GM12891 (cell line): ENCODE results near the gene ADGRG1.

Source experiments
- DNase-seq: peaks from one replicate; pipeline ENCODE4 v3.0.0; 2011; ENCODE audit warnings: low spot score; ENCODE audit not compliant: insufficient read length
- FAIRE-seq: peaks from 2 replicates; lab custom pipeline; 2011; peaks lifted over from hg19 to GRCh38; lab: Jason Lieb, UNC
- PAX5 ChIP-seq: IDR thresholded peaks from 2 replicates; pipeline ENCODE4 v1.6.1; 2011; ENCODE audit warnings: low read length, moderate library complexity, mild to moderate bottlenecking; ENCODE audit not compliant: insufficient read depth, severe bottlenecking
- POLR2A ChIP-seq: IDR thresholded peaks from 2 replicates; pipeline ENCODE4 v1.6.1; 2011; ENCODE audit warnings: low read depth, low read length, control low read depth
- POLR2AphosphoS5 ChIP-seq: IDR thresholded peaks from 2 replicates; pipeline ENCODE4 v1.6.1; 2011; ENCODE audit warnings: low read depth, low read length, control low read depth
- POU2F2 ChIP-seq: IDR thresholded peaks from 2 replicates; pipeline ENCODE4 v1.6.1; 2011; ENCODE audit warnings: low read depth, mild to moderate bottlenecking, control low read depth, low read length, moderate library complexity
- SPI1 ChIP-seq: IDR thresholded peaks from 2 replicates; pipeline ENCODE4 v1.6.1; 2011; ENCODE audit warnings: low read depth, low read length, control low read depth
- TAF1 ChIP-seq: IDR thresholded peaks from 2 replicates; pipeline ENCODE4 v1.6.1; 2011; ENCODE audit warnings: low read depth, low read length, control low read depth

The ADGRG1 gene

GRCh38 chr16:57618296-57619132, 9.9 kb upstream of the ADGRG1 start:
- DNase-seq: no peak
- FAIRE-seq: no peak
- TF ChIP-seq POLR2AphosphoS5 (no peak), POU2F2 (no peak), POLR2A (no peak), PAX5 (no peak), TAF1 (no peak), SPI1 (no peak)

GRCh38 chr16:57619133-57619605, 9.3 kb upstream of the ADGRG1 start:
- DNase-seq (no peak), FAIRE-seq (no peak)
- no peak for TF ChIP-seq POU2F2
- no peak for TF ChIP-seq SPI1

GRCh38 chr16:57619606-57620334, 8.7 kb upstream of the ADGRG1 start:
- DNase-seq: no peak
- FAIRE-seq: no peak
- TF ChIP-seq TAF1 (no peak), POU2F2 (no peak), SPI1 (no peak), POLR2A (no peak), PAX5 (no peak), POLR2AphosphoS5 (no peak)

- no peak for FAIRE-seq
- no peak for TF ChIP-seq SPI1
- no peak for DNase-seq
Measured at GRCh38 chr16:57620335-57621231, 7.8 kb upstream of the ADGRG1 start.

- DNase-seq (no peak), FAIRE-seq (no peak)
- no peak for TF ChIP-seq POLR2AphosphoS5
- no peak for TF ChIP-seq POLR2A
- TF ChIP-seq TAF1: no peak
- no peak for TF ChIP-seq POU2F2
- TF ChIP-seq PAX5: no peak
- no peak for TF ChIP-seq SPI1
Measured at GRCh38 chr16:57621521-57622271, 6.7 kb upstream of the ADGRG1 start.

GRCh38 chr16:57622361-57623250, 5.8 kb upstream of the ADGRG1 start:
- DNase-seq: no peak
- no peak for FAIRE-seq
- no peak for TF ChIP-seq POLR2A
- no peak for TF ChIP-seq TAF1
- TF ChIP-seq PAX5: no peak
- TF ChIP-seq POU2F2: no peak
- no peak for TF ChIP-seq SPI1
- TF ChIP-seq POLR2AphosphoS5: no peak

- DNase-seq (no peak), FAIRE-seq (no peak)
- TF ChIP-seq TAF1 (no peak), POLR2A (no peak), POU2F2 (no peak), SPI1 (no peak), PAX5 (no peak), POLR2AphosphoS5 (no peak)
Measured at GRCh38 chr16:57623251-57624043, 5.0 kb upstream of the ADGRG1 start.
